CD4-positive, alpha-beta T cell treated with Interleukin-1 beta for 1 hour (primary cell): ENCODE results near the gene GADD45G.

Source experiments
- DNase-seq, 2 donors: peaks; one replicate each; pipeline ENCODE4 v3.0.0-alpha.2; 2020 to 2022

Gene GADD45G

GRCh38 chr9:89655056-89655989 lies 50.5 kb downstream of the GADD45G start:
- no peak for DNase-seq
